ENCODE results near the gene FMNL2.

The FMNL2 gene

DNA sequence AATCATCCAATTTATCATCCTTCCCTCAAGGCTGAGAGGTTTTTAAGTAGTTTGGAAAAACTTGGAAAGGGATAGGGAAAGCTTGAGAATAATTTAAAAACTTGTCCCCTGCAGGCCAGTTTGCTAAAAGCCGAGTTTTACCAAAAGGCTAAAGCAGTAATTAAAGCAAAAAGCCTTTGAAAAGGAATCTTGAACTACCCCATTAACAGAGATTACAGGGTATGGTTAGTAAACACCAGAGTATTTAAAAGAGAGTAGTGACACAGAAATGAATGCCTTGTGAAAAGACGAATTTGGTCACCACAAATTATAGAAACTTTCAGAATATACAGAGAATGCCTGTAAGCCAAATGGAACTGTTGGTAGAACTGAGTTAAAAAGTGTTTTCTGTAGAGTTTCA is 85.0 kb downstream of the FMNL2 start:
- H3K27ac ChIP-seq, result no peak overlapping the region
- TF ChIP-seq ZFX (IDR thresholded peaks at IDR 0.05; ENCODE audit: borderline replicate concordance) (no peak), CTCF (IDR thresholded peaks at IDR 0.05) (no peak)

DNA sequence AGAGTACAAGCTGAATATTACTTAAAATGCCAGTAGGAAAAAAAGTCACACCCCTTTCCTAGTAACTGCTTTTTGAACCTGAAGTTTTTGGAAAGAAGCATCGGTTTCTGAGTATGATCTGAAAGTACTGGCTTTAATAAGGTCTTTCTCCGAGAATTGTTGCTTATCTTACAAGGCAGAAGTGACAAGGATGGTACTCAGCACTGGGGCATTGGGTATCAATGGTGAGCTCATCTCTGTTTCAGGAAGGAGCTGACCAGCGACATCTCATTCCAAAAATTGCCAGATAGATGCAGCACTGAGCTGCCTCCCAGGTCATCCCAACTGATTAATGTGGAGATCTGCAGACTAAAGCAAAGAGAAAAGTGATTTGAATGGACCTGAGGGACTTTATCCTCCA is 85.4 kb downstream of the FMNL2 start:
- H3K27ac ChIP-seq, result no peak overlapping the region

GRCh38 chr2:152420936-152421335 is 86.0 kb downstream of the FMNL2 start:
- TF ChIP-seq CTCF (IDR thresholded peaks at IDR 0.05) (no peak), ZFX (IDR thresholded peaks at IDR 0.05; ENCODE audit: borderline replicate concordance) (no peak)
- H3K27ac ChIP-seq, result no peak overlapping the region

More for the DNA sequence above, 85.4 kb downstream of the FMNL2 start:
- TF ChIP-seq CTCF (IDR thresholded peaks at IDR 0.05) (no peak), ZFX (IDR thresholded peaks at IDR 0.05; ENCODE audit: borderline replicate concordance) (no peak)

GRCh38 chr2:152421521-152422370 is 86.8 kb downstream of the FMNL2 start:
- no peak overlapping the region for H3K27ac ChIP-seq

DNA sequence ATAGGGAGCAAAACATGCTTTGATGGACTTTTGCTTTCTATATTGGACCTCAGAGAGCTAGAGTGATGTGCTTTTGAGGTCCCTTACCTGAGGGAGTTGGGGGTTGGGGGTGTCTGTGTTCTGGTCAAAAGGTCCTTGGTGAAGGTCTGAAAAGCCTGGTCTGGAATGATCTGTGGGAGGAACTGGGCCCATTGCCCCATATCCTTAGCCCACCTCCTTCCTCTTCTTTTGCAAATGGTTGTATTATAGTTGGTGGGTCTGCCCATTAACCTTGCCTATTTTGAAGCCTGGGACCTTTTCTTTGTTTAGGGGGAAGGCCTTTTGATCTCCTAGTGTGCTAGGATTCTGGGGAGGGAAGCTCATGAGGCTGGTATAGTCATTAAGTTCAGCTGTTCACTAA is 88.7 kb downstream of the FMNL2 start:
- TF ChIP-seq CTCF (IDR thresholded peaks at IDR 0.05) (no peak), ZFX (IDR thresholded peaks at IDR 0.05; ENCODE audit: borderline replicate concordance) (no peak)
- H3K27ac ChIP-seq, result no peak overlapping the region

More at GRCh38 chr2:152421521-152422370, 86.8 kb downstream of the FMNL2 start:
- TF ChIP-seq CTCF (IDR thresholded peaks at IDR 0.05), result no peak
- TF ChIP-seq ZFX (IDR thresholded peaks at IDR 0.05; ENCODE audit: borderline replicate concordance), result no peak

DNA sequence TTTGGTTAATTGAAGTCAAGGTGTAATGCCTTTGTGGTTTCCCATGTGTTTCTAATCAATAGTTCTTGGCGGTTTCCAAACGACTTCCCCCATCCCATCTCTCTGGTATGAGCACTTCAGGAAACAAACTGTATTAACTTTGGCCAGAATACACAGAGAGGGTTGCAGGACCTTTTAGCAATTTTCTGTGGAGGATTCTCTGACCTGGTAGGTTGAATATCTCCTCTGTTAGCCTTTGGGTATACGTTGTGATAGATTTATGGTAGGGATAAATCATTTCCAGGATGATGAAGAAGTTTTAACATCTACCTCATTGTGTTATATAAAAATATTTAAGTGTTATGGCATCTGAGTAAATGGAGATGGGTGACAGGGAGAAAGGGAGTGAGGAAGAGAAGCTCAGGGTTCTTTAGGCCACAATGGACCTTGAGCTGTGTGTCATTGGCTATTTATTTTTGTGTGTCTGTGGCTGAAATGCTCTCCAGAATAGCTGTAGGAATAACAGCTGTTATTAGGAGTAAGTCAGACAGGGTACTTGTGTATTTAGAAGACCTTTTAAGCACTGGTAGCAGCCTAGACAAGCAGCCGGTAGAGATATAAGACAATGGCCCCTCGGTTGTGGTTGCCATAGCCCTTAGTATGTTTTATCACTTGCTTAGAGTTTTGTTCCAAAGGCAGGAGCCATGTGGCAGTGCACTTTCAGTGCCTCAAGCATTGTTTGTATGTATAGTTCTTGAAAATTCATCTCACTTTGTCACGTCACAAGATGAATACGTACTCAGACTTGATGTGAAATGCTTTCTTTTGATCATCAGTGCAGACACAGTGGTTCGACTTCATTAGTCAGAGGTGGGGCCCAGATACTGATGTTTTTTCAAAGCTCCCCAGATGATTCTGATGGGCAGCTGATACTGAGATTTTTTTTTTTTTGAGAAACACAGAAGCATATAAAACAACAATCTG is 91.1 kb downstream of the FMNL2 start:
- TF ChIP-seq ZFX (IDR thresholded peaks at IDR 0.05; ENCODE audit: borderline replicate concordance) (no peak), CTCF (IDR thresholded peaks at IDR 0.05) (no peak)

More for the DNA sequence above, 91.1 kb downstream of the FMNL2 start:
- no peak overlapping the region for H3K27ac ChIP-seq
